ENCODE measurements around the gene ACAA2. TPM values are rescaled to one million over a fixed set of nuclear protein-coding genes. Genes with fewer than 3 reads are reported as not detected.

Gene ACAA2
- total and polyA plus RNA-seq, 10 of the 15 experiments (the other 5 are each of a cell fraction or from before 2014, with no cell fraction given), result 43.1 to 134 (median 64.6) TPM

DNA sequence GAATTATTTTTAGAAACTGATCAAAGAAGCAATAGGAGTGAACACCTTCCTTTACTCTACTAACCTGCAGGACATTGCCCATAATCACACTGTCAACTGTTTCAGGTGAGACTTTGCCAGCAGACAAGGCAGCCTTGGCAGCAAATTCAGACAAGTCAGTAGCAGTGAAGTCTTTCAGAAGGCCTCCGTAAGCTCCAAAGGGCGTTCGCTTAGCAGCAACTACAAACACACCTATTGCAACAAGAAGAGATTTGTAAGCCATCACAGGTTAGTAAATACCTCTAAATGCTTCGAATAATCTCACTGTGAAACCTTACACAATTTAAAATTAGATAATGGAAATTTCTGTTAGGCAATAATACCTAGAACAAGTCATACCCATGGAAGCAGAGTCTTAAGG lies 10.7 kb downstream of the ACAA2 start:
- in situ Hi-C loops (cut with MboI), result no loop called here

More for the DNA sequence above, 10.7 kb downstream of the ACAA2 start:
- no TSS peak for BruUV-seq (replicated peaks)
- 97% methylated on average over 4 of the region's 4 CpGs for WGBS (ENCODE audit: insufficient coverage, insufficient replicate concordance, low lambda C conversion rate, missing lambda C conversion rate)
- peaks cover 7% of the 10 kb centered on the region for H3K79me2 ChIP-seq (ENCODE audit: control insufficient read depth, insufficient read depth, low read length)
- no peak overlapping the region for H3K9ac ChIP-seq (ENCODE audit: control insufficient read depth, insufficient read depth, low read length)
- no peaks in the 10 kb centered on the region for H4K20me1 ChIP-seq (ENCODE audit: control insufficient read depth, insufficient read depth)
- ChIA-PET POLR2A (no interaction called here), CTCF (no interaction called here), RAD21 (ENCODE audit: unreplicated experiment) (no interaction called here), SMC1A (ENCODE audit: uncharacterized antibody, unreplicated experiment) (no interaction called here)
- intact Hi-C loops (cut with micrococcal nuclease; ENCODE audit: unreplicated experiment), result no loop called here
- no peak for FAIRE-seq
- no peak overlapping the region for H2AFZ ChIP-seq (ENCODE audit: control insufficient read depth, low read depth, low read length)
- ATAC-seq, result no peak
- H3K27me3 ChIP-seq (replicated peaks in 1 of 2; ENCODE audit: control insufficient read depth in 2 of 2, insufficient read depth in 2 of 2, low read length in 1 of 2), result no peaks in the 10 kb centered on the region
- no peaks in the 10 kb centered on the region; the same call in 2 of the 3 replicates for H3K9me3 ChIP-seq (replicated peaks; ENCODE audit: control insufficient read depth, insufficient read depth, low read length)
- no peak for DNase-seq (ENCODE audit: low read depth, low spot score)
- no peak overlapping the region for H3K27ac ChIP-seq (ENCODE audit: control insufficient read depth, insufficient read depth)
- H3K4me3 ChIP-seq, result no peak overlapping the region
- TF ChIP-seq CREB1 (IDR thresholded peaks at IDR 0.05; ENCODE audit: low read depth), result no peak
- TF ChIP-seq RCOR1 (conservative IDR thresholded peaks at IDR 0.05; ENCODE audit: low read depth, low read length), result no peak
- no peak for TF ChIP-seq CBFB (IDR thresholded peaks at IDR 0.05; ENCODE audit: low read depth)
- no peak for TF ChIP-seq ZBTB40 (IDR thresholded peaks at IDR 0.05; ENCODE audit: borderline replicate concordance)
- no peak for TF ChIP-seq ZNF384 (IDR thresholded peaks at IDR 0.05; ENCODE audit: borderline replicate concordance, low read depth, low read length)
- TF ChIP-seq HDGF (IDR thresholded peaks at IDR 0.05), result no peak
- no peak for TF ChIP-seq SUPT20H (IDR thresholded peaks at IDR 0.05; ENCODE audit: borderline replicate concordance, control insufficient read depth, low read depth, low read length)
- no peak for TF ChIP-seq SREBF1 (IDR thresholded peaks at IDR 0.05; ENCODE audit: low read length)
- no peak for TF ChIP-seq SPI1 (IDR thresholded peaks at IDR 0.05; ENCODE audit: borderline replicate concordance, insufficient read depth, low read depth, low read length)
- no peak for TF ChIP-seq BACH1 (IDR thresholded peaks at IDR 0.05; ENCODE audit: borderline replicate concordance)
- TF ChIP-seq SREBF2 (IDR thresholded peaks at IDR 0.05; ENCODE audit: low read length), result no peak
- TF ChIP-seq KLF5 (IDR thresholded peaks at IDR 0.05; ENCODE audit: partially characterized antibody), result no peak
- no peak for TF ChIP-seq KDM1A (IDR thresholded peaks at IDR 0.05; ENCODE audit: borderline replicate concordance)
- TF ChIP-seq REST (IDR thresholded peaks at IDR 0.05; ENCODE audit: low read depth, low read length), result no peak
- TF ChIP-seq SMAD5 (IDR thresholded peaks at IDR 0.05; ENCODE audit: low read depth), result no peak
- TF ChIP-seq YY1 (IDR thresholded peaks at IDR 0.05; ENCODE audit: low read depth, low read length), result no peak
- no peak for TF ChIP-seq RFX5 (IDR thresholded peaks at IDR 0.05; ENCODE audit: low read depth, low read length)
- no peak for TF ChIP-seq TCF7 (IDR thresholded peaks at IDR 0.05; ENCODE audit: borderline replicate concordance)
- no peak for TF ChIP-seq ATF3 (IDR thresholded peaks at IDR 0.05; ENCODE audit: borderline replicate concordance, extremely low read depth, low read depth, low read length)
- TF ChIP-seq CHD2 (IDR thresholded peaks at IDR 0.05; ENCODE audit: borderline replicate concordance, low read depth, low read length), result no peak
- no peak overlapping the region for H3K4me2 ChIP-seq (ENCODE audit: control insufficient read depth, insufficient read depth)
- H3K36me3 ChIP-seq (ENCODE audit: control insufficient read depth in 2 of 2, insufficient read depth in 2 of 2, low read length in 1 of 2), result no peaks in the 10 kb centered on the region
- no peaks in the 10 kb centered on the region for H3K4me1 ChIP-seq (ENCODE audit: control insufficient read depth, insufficient read depth, low read length)
